Activated CD8-positive, alpha-beta memory T cell treated with anti-CD3 and anti-CD28 coated beads, Interleukin-2, amount 50 U/mL, for 48 hours (primary cell): ENCODE measurements around the gene IQSEC2.

Experiments used
- DNase-seq: peaks from one replicate; pipeline ENCODE4 v3.0.0-alpha.2; 2020

Gene IQSEC2

DNA sequence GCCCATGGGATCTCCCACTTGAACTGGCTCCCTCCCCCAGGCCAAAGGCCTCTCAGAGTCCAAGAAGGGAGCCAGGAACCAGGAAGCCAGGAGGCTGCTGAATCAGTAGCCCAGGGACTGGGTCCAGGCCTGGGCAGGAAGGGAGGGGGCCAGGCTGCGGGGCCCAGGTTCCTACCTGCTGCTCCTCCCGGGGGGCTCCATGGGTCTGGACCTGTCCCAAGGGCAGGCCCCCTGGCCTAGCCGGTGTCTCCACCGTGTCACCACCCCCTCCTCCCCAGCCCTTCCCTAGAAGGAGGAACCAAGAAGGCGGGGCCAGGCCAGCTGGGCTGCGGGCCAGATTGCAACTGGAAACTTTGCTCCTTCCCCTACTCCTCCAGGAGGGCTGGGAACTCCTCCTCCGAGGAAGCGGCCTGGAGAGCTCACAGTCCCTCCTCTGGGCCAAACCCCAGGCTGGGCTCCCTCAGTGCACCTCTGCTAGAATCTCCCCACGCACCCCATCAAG, at the start of gene IQSEC2:
IQSEC2 (minus strand) TSS at position 264 of the 502 bp plus-strand sequence.
- no peak for DNase-seq

DNA sequence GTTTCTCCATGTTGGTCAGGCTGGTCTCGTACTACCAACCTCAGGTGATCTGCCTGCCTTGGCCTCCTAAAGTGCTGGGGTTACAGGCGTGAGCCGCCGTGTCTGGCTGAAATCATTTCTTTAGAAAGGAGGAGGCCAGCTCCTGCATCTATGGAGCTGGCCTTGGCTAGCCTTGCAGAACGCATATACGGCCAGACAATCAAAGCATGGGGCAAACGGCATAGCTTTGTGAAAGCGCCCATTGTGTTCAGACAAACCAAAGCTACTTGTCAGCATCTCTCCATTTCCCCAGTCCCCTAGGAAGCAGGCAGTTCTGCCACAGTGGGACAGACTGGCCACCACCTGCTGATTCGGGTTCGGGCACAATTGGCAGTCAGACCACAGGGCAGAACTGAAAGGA, 48.9 kb upstream of the IQSEC2 start:
- no peak for DNase-seq

DNA sequence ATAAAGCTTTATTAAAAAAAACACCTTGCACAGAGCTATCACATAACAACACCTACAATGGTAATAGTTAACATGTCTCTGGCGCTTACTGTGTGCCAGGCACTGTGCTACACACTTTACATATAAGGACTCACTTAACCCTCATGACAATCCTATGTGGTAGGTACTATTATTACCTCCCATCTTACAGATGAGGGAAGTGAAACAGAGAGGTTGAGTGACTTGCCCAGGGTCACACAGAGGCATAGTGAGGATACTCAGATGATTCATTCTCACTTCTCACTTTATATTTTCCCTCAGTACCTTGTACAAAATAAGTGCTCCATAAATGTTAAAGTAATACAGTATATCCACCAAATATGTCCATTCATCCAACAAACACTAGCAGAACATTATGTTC, 43.4 kb upstream of the IQSEC2 start:
- no peak for DNase-seq

DNA sequence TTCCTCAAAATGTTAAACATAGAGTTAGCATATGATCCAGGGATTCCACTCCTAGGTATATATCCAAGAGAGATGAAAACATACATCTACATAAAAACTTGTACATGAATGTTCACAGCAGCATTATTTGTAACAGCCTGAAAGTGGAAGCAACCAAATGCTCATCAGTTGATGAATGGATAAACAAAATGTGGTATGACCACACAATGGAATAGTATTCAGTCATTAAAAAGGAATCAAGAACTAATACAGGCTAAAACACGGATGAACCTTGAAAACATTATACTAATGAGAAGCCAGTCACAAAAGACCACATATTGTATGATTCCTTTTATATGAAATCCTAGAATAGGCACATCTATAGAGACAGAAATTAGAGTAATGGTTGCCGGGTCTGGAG, 42.7 kb upstream of the IQSEC2 start:
- DNase-seq = no peak

DNA sequence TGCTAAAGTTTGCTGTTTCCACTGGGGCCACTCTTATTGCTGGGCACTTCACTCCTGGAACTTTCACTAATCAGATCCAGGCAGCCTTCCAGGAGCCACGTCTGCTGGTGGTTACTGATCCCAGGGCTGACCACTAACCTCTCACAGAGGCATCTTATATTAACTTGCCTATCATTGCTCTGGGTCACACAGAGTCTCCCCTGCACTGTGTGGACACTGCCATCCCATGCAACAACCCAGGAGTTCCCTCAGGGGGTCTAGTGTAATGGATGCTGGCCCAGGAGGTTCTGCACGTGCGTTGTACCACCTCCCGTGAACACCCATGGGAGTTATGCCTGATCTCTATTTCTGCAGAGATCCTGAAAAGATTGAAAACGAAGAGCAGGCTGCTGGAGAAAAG, 41.8 kb upstream of the IQSEC2 start:
- DNase-seq = no peak

DNA sequence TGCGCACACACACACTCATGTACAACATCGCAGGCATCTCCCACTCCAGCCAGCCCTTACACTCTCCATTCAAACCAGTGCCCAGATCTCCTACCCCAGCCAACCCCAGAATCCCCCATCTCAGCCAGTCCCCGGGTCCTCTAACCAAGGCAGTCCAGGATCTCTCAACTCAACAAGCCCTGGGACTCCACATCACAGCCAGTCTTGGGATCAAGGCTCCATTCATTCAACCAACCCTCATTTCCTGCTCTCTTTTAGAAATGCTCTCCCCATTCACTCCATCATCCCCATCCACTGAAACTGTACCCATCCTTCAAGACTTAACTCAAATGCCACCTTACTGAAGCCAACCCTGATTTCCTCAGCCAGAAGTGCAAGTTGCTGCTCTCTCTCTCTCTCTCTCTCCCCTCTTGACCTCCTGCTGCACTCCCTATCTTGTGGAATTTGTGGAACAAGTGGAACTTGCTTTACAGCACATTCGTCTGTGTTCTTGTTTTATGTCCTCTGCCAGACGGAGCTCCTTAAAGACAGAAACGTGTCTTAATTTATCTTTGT, 40.6 kb upstream of the IQSEC2 start:
- no peak for DNase-seq

DNA sequence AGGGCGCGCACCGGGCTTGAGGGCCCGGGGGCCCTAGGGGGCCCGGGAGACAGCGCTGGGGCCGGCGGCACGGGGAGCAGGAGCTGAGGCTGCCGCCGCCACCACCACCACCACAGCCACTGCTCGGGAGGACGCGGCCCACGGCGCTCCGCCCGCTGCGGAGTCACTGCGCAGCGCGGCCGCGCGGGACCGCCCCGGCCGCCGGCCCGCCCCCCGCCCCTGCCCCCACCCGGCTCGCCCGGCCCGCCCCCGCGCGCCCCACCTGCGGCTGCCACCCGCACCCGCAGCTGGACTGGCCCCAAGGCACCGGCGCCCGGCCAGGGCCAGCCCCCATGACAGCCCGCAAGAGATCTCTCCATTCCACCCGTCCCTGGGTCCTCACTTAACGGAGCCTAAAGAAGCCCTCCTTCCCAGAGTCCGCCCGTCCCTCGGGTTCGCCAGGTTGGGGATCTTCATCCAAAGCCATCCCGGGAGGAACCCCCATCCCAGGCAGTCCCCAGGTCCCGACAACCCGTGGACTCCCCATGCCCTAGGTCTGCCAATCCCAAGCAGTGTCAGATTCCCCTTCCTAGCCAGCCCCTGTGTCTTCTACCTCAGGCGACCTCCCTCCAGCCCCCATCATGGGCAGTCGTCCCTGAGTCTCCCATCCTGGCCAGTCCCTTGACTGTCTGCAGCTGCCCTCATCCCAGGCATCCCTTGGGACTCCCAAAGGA, 40.0 kb upstream of the IQSEC2 start:
- no peak for DNase-seq

DNA sequence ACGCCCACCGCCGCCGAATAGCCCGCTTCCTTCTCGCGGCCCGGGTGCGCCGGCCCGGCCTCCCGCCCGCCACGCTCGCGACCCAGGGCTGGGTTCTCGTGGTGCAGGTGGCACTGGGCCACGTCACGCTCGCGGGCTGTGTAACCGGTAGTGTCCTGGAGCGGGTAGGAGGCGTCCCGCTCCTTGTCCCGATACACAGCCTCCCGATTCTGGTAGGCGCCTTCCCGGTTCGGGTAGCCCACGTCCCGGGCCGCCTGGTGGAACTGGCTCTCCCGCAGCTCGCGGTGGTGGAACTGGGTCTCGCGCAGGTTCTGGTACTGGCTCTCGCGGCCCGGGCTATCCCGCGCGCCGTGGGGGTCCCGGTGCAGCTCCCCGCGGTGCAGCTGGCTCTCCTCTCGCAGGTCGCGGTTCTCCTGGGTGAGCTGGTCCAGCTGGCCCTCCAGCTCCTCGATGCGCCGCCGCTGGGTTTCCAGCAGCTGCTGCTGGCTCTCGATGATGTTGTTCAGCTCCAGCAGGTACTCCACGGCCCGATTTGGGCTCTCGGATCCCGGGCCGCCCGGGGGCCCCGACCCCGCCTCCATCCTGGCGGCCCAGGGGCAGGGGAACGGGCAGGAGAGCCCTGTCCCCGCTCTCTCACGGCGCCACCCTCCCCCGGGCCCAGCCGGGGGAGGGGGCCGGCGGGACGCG, 39.3 kb upstream of the IQSEC2 start:
- DNase-seq = peak; percentile 51

DNA sequence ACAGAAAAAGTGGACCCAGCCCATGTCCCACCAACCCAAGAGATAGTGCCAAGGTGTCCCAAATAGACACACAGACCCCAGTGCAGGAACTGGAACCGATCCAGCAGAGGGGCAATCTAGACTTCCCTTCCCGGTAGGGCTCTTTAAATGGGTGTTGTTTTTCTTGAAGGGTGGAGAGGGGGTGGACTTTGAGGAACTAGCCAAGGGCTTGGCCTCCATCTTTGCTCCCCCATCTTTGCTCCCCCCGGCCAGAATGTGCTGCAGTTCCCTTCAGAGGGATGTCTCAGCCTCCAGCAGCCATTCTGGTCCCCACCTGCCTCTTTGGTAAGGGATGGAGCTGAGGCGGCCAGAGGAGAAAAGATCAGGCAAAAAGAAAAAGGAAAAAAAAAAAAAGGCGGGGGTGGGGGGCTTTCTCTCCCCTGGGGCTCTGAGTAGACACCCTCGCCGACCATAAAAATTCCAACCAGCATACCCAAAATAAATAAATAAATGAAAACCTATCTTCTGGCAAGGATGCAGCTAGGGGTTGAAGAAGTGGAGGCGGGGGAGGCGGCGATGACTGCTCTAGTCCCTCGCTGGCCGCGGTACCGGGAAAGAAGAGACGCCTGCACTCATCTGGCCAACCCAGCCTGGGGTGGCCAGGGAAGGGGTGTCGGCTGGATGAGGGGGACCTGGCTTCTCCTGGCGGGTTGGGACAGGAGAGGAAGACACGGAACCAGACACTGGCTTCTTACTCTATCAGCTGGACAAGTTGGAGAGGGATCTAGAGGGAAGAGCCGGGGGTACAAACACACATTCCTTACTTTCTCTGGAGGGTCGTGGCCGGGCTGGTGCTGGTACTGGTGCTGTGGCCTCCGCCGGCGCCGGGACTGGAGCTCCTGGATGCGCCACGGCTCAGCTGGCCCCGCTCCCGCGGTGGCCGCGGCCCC, 38.5 kb upstream of the IQSEC2 start:
- peak; percentile 49 for DNase-seq

DNA sequence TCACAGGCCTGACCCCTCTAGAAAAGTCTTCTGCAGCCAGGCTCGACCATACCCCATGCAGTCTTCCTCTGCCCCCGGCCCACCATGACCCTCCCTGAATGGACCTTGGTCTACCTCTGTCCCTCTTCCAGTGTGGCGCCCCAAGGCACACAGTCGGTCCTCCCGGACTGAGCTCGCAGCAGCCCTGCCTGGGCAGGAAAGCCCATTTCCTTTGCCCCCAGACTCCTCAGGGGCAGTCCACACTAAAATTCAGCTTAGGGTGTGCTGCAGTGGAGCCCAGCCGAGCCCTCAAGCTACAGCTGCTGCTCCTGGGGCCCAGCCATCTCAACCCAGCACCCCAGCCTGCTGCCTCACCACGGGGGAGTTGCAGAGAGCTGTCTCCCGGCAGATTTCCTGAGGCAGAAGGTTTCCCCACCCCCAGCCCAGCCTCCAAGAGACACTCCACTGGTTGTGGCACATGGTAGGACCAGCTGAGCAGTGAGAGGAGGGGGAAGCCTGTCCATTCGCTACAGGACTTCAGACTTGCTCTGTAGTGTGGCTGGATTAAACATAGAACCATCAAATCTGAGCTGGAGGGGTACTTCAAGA, 37.5 kb upstream of the IQSEC2 start:
- no peak for DNase-seq

DNA sequence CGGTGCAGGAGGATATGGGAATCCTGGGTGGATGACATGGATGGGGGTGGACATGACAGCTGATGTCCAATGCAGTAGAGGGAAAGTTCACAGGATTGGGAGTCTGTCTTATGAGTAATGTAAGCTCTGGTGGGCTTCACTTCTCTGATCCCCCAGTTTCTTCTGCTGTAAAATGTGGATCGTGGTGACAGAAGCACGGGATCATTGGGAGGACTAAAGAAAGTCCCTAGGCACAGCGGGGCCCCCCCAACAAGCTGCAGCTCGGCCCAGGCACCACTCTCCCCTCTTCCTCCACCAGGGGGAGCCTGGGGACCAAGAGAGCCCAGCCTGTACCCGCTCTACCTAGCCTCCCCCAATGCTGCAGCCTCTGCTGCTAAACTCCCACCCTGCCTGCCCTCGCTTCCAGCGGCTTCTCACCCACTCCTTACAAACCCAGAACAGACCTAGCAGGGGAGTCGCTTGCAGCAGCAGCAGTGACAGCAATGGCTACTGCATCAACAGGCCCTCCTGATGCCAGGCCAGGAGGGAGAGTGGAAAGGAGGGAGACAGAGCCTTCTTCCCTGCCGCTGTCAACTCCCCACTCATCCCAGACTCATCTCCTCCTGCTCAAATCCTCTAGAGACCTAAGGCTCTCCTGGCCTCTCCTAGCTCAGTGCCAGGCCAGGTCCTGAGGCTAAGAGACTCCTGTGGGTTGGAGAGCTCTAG, 36.1 kb upstream of the IQSEC2 start:
- peak; percentile 80 for DNase-seq

DNA sequence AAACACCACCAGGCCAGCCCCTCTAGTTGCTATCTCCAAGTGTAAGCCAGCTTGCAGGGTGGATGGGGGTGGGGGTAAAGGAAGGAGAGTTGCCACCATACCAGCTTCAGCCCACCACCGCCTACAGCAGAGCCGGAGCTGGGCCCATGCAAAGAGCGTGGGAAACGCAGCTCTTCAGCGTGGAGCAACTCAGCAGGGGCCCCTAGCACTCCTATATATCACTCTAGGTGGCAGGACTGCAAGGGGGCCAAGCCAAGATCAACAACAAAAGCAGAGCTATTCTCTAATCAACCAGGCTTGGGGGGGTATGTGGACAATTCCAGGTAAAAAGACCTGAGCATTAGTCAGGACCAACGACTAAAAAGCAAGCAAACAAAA, 35.5 kb upstream of the IQSEC2 start:
- DNase-seq = no peak

DNA sequence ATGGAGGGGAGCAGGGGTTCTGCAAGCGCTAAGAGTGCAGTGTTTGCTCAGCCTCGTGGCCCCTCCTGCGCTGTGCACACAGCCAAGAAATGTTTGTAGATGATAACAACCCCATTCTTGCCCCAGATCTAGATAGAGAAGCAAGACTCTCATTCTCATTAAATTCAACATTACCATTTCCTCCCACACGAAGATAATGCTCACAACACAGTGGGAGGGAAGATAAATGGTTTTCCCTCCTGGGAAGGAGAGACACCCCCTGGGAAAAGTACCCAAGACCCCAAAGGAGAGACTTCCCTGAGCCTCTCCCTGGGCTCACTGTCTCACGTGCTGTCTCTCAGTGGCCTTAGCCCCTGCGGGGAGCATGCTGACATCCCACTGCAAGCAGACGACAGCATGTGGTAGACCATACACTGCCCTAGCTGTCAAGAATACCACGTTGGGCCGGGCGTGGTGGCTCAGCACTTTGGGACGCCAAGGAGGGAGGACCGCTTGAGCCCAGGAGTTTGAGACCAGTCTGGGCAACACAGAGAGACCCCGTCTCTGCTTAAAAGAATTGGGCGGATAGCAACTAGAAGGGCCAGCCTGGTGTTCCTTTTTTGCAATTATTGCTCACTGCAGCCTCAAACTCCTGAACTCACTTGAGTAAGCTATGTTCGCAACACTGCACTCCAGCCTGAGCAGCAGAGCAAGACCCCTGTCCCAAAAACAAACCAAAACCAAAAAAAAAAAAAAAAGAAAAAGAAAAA, 34.9 kb upstream of the IQSEC2 start:
- no peak for DNase-seq

DNA sequence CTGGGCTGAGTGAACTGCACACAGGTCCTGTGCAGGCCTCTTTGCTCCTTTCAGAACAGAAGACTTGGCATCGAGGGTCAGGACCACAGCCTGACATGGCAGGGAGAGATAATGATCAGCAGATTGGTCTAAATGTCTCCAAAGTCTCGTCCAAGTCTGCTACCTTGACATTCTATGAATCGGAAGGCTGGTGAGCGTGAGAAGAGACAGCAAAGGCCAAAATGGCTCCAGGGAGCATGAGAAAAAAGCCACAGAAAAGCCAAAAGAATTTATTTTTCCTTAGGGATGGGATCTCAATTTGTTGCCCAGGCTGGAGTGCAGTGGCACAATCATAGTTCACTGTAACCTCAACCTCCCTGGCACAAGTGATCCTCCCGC, 32.3 kb upstream of the IQSEC2 start:
- DNase-seq = no peak

DNA sequence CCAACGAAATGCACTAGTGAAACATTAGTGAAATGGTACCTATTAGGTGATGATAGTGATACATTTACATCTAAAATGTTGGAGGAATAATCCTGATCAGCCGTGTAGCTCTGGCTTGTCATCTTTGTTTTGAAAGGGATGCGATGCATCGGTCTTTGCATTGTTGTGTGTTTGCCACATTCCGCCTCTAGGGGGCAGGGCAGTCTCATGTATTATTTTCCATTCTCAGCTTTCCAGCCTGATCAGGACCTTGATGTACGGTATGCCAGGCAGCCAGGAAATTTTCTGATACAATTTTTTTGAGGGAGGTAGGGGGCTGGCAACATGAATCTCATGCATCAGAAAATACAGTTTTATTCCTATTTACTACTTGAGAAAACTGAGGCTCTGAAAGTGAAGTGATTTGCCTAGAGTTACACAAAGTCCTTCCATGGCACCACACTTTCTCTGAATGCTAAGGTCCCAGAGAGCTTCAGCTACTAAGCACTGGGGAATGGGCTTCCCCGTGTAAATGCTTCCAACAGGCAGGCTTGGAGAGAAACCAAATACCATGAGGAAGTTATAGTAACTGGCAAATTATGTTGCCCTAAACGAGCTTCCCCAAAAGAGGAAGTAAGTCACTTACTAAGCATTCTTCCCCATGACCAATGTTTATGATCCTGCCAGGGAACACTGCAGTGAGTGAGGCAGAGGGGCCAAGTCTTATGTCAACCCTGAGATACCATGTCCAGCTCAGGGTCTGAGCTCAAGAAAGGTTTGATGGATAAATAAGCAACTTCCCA, 31.8 kb upstream of the IQSEC2 start:
- DNase-seq = peak; percentile 79

DNA sequence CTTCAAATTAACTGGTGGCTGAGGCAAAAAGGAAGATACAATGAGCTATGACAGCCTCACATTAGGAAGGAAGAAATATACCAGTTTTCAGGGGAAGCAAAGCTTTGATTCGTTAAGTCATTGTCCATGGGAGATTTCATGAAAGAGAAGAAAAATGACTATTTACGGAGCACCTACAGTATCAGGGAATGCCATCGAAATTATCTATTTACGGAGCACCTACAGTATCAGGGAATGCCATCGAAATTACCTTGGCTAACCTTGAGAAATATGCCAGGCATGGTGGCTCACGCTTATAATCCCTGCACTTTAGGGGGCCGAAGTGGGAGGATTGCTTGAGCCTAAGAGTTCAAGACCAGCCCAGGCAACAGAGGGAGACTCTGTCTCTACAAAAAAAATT, 28.5 kb upstream of the IQSEC2 start:
- DNase-seq = no peak

DNA sequence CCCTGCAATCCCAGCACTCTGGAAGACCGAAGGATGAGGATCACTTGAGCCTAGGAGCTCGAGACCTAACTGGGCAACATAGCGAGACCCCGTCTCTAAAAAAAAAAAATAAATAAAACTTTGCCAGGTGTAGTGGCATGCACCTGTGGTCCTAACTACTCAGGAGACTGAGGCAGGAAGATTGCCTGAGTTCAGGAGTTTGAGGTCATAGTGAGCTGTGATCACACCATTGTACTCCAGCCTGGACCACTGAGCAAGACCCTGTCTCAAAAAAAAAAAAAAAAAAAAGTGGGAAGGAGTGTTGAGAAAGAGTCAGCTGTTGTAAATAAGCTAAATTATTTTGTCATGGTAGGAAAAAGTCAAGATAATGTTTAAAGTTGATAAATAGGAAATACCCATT, 27.5 kb upstream of the IQSEC2 start:
- DNase-seq = no peak

DNA sequence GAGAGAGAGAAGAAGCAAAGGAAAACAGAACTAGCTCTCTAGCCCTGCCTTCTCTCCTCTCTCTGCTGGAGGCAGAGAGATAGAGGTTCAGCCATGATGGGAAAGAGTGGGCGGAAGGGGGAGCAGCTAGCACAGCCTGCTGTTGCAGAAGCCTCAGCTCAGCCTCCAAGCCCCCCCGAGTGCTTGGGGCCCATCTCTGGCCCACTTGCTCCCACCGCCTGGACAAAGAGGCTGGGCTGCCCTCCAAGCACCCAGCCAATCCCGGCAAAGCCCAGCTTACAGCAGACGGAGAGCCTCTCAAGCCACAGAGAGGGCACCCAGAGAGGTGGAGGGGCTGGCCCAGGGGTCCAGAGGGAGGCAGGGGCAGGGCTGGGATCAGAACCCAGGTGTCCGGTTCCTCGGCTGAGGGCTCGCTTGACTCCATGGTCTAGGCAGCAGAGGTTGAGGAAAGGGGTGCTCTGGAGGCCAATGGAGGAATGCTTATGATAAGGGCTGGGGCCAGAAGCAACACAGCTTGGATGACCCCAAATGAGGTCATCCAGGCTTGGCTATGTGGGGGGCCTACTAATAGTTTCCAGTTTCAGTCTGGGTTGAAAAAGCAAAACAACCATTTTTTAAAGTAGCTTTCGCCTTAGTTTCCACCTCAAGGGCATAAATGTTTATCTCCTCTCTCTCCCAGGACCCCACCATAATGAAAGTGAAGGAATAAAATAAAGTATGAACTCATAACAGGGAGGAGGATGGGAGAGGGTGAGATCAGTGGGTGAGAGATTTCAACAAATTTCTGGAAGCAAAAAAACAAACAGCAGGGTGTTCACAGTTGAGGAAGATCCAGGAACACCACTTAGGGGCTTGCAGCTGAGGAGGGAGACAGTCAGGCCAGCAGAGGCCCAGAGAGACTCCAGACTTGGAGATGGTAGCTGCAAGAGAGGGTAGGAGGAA, 24.9 kb upstream of the IQSEC2 start:
- no peak for DNase-seq

DNA sequence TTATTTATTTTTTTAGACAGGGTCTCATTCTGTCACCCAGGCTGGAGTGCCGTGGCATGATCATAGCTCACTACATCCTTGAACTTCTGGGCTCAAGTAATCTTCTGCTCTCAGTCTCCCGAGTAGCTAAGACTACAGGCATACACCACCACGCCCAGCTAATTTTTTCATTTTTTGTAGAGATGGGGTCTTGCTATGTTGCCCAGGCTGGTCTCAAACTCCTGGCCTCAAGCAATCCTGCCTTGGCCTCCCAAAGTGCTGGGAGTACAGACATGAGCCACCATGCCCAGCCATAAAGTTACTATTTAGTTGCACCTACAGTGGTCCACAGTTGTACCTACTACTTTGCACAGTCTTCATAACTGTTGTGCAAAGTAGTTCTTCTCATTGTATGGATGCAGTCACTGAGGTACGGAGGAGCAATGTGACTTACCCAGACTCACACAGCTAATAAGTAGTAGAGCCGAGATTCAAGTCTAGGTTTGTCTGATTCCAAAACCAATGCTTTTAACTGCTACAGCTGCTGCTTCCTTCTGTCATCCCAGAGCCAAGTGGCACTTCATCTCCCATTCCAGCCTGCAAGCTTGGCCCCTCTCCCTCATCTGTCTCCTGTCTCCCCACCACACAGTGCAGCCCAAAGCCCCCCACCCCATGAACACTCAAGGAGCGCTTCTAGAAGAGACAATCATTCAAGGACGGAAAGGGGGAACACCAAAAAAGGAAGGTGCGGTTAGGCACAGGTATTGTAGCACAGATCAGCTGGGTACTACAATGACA, 24.0 kb upstream of the IQSEC2 start:
- no peak for DNase-seq
